ENCODE results near the gene PSG2. TPM values are rescaled to one million over a fixed set of nuclear protein-coding genes. Genes with fewer than 3 reads are reported as not detected.
"Not testable (repeated sequence)": the region's sequence is repeated elsewhere in the genome, so short reads cannot be mapped to it uniquely, and the experiment has no call there.

The PSG2 gene
- total RNA-seq, 2 experiments from 2014 or later: not detected

- H3K27me3 Mint-ChIP-seq; H3K4me1 Mint-ChIP-seq; H3K4me3 Mint-ChIP-seq; POLR2A ChIA-PET; H3K9me3 Mint-ChIP-seq (ENCODE audit: low read depth); intact Hi-C loops (cut with DNase I, micrococcal nuclease); ATAC-seq; H3K27ac Mint-ChIP-seq; DNase-seq; H3K36me3 Mint-ChIP-seq (ENCODE audit: low read depth); CTCF ChIA-PET: not testable (repeated sequence)
Measured at GRCh38 chr19:43062418-43062817, 20.1 kb downstream of the PSG2 start.

- H3K9me3 Mint-ChIP-seq (ENCODE audit: low read depth); CTCF ChIA-PET; POLR2A ChIA-PET; H3K27ac Mint-ChIP-seq; intact Hi-C loops (cut with DNase I, micrococcal nuclease); H3K4me3 Mint-ChIP-seq; ATAC-seq; DNase-seq; H3K36me3 Mint-ChIP-seq (ENCODE audit: low read depth); H3K27me3 Mint-ChIP-seq; H3K4me1 Mint-ChIP-seq: not testable (repeated sequence)
Measured at GRCh38 chr19:43061326-43061725, 21.2 kb downstream of the PSG2 start.

- H3K4me1 Mint-ChIP-seq; H3K9me3 Mint-ChIP-seq (ENCODE audit: low read depth); H3K4me3 Mint-ChIP-seq; H3K36me3 Mint-ChIP-seq (ENCODE audit: low read depth); CTCF ChIA-PET; H3K27me3 Mint-ChIP-seq; H3K27ac Mint-ChIP-seq; ATAC-seq; DNase-seq; POLR2A ChIA-PET; intact Hi-C loops (cut with DNase I, micrococcal nuclease): not testable (repeated sequence)
Measured at GRCh38 chr19:43060254-43060653, 22.2 kb downstream of the PSG2 start.

- intact Hi-C loops (cut with DNase I, micrococcal nuclease); H3K27me3 Mint-ChIP-seq; H3K4me1 Mint-ChIP-seq; CTCF ChIA-PET; H3K4me3 Mint-ChIP-seq; H3K36me3 Mint-ChIP-seq (ENCODE audit: low read depth); H3K27ac Mint-ChIP-seq; DNase-seq; ATAC-seq; POLR2A ChIA-PET: not testable (repeated sequence)
- peaks cover 12% of the 10 kb centered on the region for H3K9me3 Mint-ChIP-seq (ENCODE audit: low read depth)
Measured at GRCh38 chr19:43059482-43059881, 23.0 kb downstream of the PSG2 start.

- H3K4me3 Mint-ChIP-seq; DNase-seq; intact Hi-C loops (cut with DNase I, micrococcal nuclease); ATAC-seq; H3K27me3 Mint-ChIP-seq; H3K27ac Mint-ChIP-seq; H3K4me1 Mint-ChIP-seq; CTCF ChIA-PET; POLR2A ChIA-PET; H3K36me3 Mint-ChIP-seq (ENCODE audit: low read depth): not testable (repeated sequence)
- peaks cover 15% of the 10 kb centered on the region for H3K9me3 Mint-ChIP-seq (ENCODE audit: low read depth)
Measured at GRCh38 chr19:43058440-43058839, 24.1 kb downstream of the PSG2 start.

- H3K4me1 Mint-ChIP-seq; H3K4me3 Mint-ChIP-seq; H3K27ac Mint-ChIP-seq; H3K9me3 Mint-ChIP-seq (ENCODE audit: low read depth); intact Hi-C loops (cut with DNase I, micrococcal nuclease); ATAC-seq; DNase-seq; H3K36me3 Mint-ChIP-seq (ENCODE audit: low read depth); CTCF ChIA-PET: not testable (repeated sequence)
- POLR2A ChIA-PET: interaction anchor here (0.7 kb wide), 1 partner anchor 393 kb away, joined by 3 read pairs; no protein-coding TSS in a partner anchor
- peaks cover 14% of the 10 kb centered on the region for H3K27me3 Mint-ChIP-seq
Measured at GRCh38 chr19:43047966-43048365, 34.5 kb downstream of the PSG2 start.

GRCh38 chr19:43046578-43046977 is 35.9 kb downstream of the PSG2 start:
- H3K36me3 Mint-ChIP-seq (ENCODE audit: low read depth); ATAC-seq; H3K9me3 Mint-ChIP-seq (ENCODE audit: low read depth); intact Hi-C loops (cut with DNase I, micrococcal nuclease); CTCF ChIA-PET; DNase-seq; H3K4me3 Mint-ChIP-seq; H3K4me1 Mint-ChIP-seq; H3K27ac Mint-ChIP-seq; POLR2A ChIA-PET: not testable (repeated sequence)
- H3K27me3 Mint-ChIP-seq: peaks cover 14% of the 10 kb centered on the region

- H3K27ac Mint-ChIP-seq; H3K36me3 Mint-ChIP-seq (ENCODE audit: low read depth); H3K4me3 Mint-ChIP-seq; POLR2A ChIA-PET; CTCF ChIA-PET; DNase-seq; ATAC-seq; H3K9me3 Mint-ChIP-seq (ENCODE audit: low read depth); H3K4me1 Mint-ChIP-seq; intact Hi-C loops (cut with DNase I, micrococcal nuclease): not testable (repeated sequence)
- H3K27me3 Mint-ChIP-seq: peaks cover 12% of the 10 kb centered on the region
Measured at GRCh38 chr19:43043492-43044180, 38.9 kb downstream of the PSG2 start.

GRCh38 chr19:43031645-43032044 is 50.9 kb downstream of the PSG2 start:
- H3K27me3 Mint-ChIP-seq: peaks cover 12% of the 10 kb centered on the region
- CTCF ChIA-PET; intact Hi-C loops (cut with DNase I, micrococcal nuclease); POLR2A ChIA-PET; H3K36me3 Mint-ChIP-seq (ENCODE audit: low read depth); ATAC-seq; H3K4me3 Mint-ChIP-seq; H3K9me3 Mint-ChIP-seq (ENCODE audit: low read depth); H3K4me1 Mint-ChIP-seq; DNase-seq; H3K27ac Mint-ChIP-seq: not testable (repeated sequence)

GRCh38 chr19:43028866-43029265 is 53.6 kb downstream of the PSG2 start:
- no peaks in the 10 kb centered on the region for H3K36me3 Mint-ChIP-seq (ENCODE audit: low read depth)
- POLR2A ChIA-PET: no interaction called here
- no peak overlapping the region for H3K27ac Mint-ChIP-seq
- CTCF ChIA-PET: no interaction called here
- peaks cover 5% of the 10 kb centered on the region for H3K27me3 Mint-ChIP-seq
- no peaks in the 10 kb centered on the region for H3K4me1 Mint-ChIP-seq
- no peaks in the 10 kb centered on the region for H3K9me3 Mint-ChIP-seq (ENCODE audit: low read depth)
- intact Hi-C loops (cut with DNase I, micrococcal nuclease): no loop called here
- DNase-seq (no peak), ATAC-seq (no peak)
- no peak overlapping the region for H3K4me3 Mint-ChIP-seq

GRCh38 chr19:43027985-43028384 is 54.5 kb downstream of the PSG2 start:
- intact Hi-C loops (cut with DNase I, micrococcal nuclease); DNase-seq: not testable (repeated sequence)

GRCh38 chr19:43027061-43027460 is 55.4 kb downstream of the PSG2 start:
- H3K4me1 Mint-ChIP-seq; H3K36me3 Mint-ChIP-seq (ENCODE audit: low read depth); CTCF ChIA-PET; H3K27ac Mint-ChIP-seq; H3K4me3 Mint-ChIP-seq; DNase-seq; H3K27me3 Mint-ChIP-seq; H3K9me3 Mint-ChIP-seq (ENCODE audit: low read depth); POLR2A ChIA-PET; ATAC-seq; intact Hi-C loops (cut with DNase I, micrococcal nuclease): not testable (repeated sequence)

More at GRCh38 chr19:43027985-43028384, 54.5 kb downstream of the PSG2 start:
- H3K27ac Mint-ChIP-seq; POLR2A ChIA-PET; H3K36me3 Mint-ChIP-seq (ENCODE audit: low read depth); H3K27me3 Mint-ChIP-seq; H3K4me3 Mint-ChIP-seq; CTCF ChIA-PET; ATAC-seq; H3K9me3 Mint-ChIP-seq (ENCODE audit: low read depth); H3K4me1 Mint-ChIP-seq: not testable (repeated sequence)

All from activated CD4-positive, alpha-beta T cell treated with anti-CD3 and anti-CD28 coated beads for 36 hours (primary cell).